ENCODE results near the gene TRAF4. TPM values are rescaled to one million over a fixed set of nuclear protein-coding genes. Genes with fewer than 3 reads are reported as not detected.
A peak's percentile ranks its signal among the peaks of the same experiment; 100 is the strongest.

TRAF4 gene
- total and polyA plus RNA-seq, 10 of the 15 experiments (the other 5 are each of a cell fraction or from before 2014, with no cell fraction given), result 3.7 to 197 (median 66.4) TPM

- no peak for TF ChIP-seq SIX5 (IDR thresholded peaks at IDR 0.05; ENCODE audit: low read depth, low read length, severe bottlenecking)
- peak; percentile 72 for TF ChIP-seq POLR2AphosphoS5 (IDR thresholded peaks at IDR 0.05; ENCODE audit: low read length)
These were observed 21.2 kb upstream of the TRAF4 start (continued) for GRCh38 chr17:28722417-28723158.

GRCh38 chr17:28723159-28723835 is 20.5 kb upstream of the TRAF4 start:
- intact Hi-C loops (cut with micrococcal nuclease; ENCODE audit: unreplicated experiment) (loop anchor here (10.0 kb wide), 1 partner anchor 392 kb away; no protein-coding TSS in a partner anchor), in situ Hi-C loops (cut with MboI) (no loop called here)
- peaks cover 22% of the 10 kb centered on the region for H3K4me1 ChIP-seq (ENCODE audit: control insufficient read depth, insufficient read depth, low read length)
- CTCF ChIA-PET, result interaction anchor here (1.0 to 12.6 kb wide), 4 partner anchors 26 to 179 kb away, joined by 3 to 394 read pairs (median 79); no protein-coding TSS in a partner anchor
- no peaks in the 10 kb centered on the region for H4K20me1 ChIP-seq (ENCODE audit: control insufficient read depth, insufficient read depth)
- H3K9me3 ChIP-seq (replicated peaks; ENCODE audit: control insufficient read depth, insufficient read depth, low read length), result no peaks in the 10 kb centered on the region
- ATAC-seq, result no peak
- H3K4me2 ChIP-seq (ENCODE audit: control insufficient read depth, insufficient read depth), result peak overlapping the region; percentile 88
- peak overlapping the region; percentile 95; the same call in 1 of the 2 replicates for H3K4me3 ChIP-seq
- peaks cover 12 to 20% of the 10 kb centered on the region in 2 experiments; a peak in 3 of 4 replicates for H3K36me3 ChIP-seq (ENCODE audit: control insufficient read depth in 2 of 2, insufficient read depth in 2 of 2, low read length in 1 of 2)
- TF ChIP-seq EZH2 (IDR thresholded peaks at IDR 0.05; ENCODE audit: borderline replicate concordance, control insufficient read depth, low read depth, low read length) (no peak), POLR2AphosphoS5 (IDR thresholded peaks at IDR 0.05; ENCODE audit: low read length) (0 out of 2 replicates have a peak, but pooled peaks have one; percentile 30)
- no peak for DNase-seq (ENCODE audit: low read depth, low spot score)
- H2AFZ ChIP-seq (ENCODE audit: control insufficient read depth, low read depth, low read length), result no peak overlapping the region
- FAIRE-seq, result no peak
- RAD21 ChIA-PET (ENCODE audit: unreplicated experiment), result interaction anchor here (6.8 kb wide), 1 partner anchor 22 kb away, joined by 375 read pairs; the partner anchor contains the start of gene TRAF4
- POLR2A ChIA-PET, result interaction anchor here (0.6 to 17.2 kb wide), 3 partner anchors 21 to 61 kb away, joined by 4 to 485 read pairs (median 6); partner anchors contain the start of genes SDF2, SUPT6H and TRAF4
- peaks cover 45% of the 10 kb centered on the region for H3K79me2 ChIP-seq (ENCODE audit: control insufficient read depth, insufficient read depth, low read length)
- peak overlapping the region; percentile 48; the same call in 1 of the 2 replicates for H3K9ac ChIP-seq (ENCODE audit: control insufficient read depth, insufficient read depth, low read length)
- no peaks in the 10 kb centered on the region for H3K27me3 ChIP-seq (replicated peaks in 1 of 2; ENCODE audit: control insufficient read depth in 2 of 2, insufficient read depth in 2 of 2, low read length in 1 of 2)
- no TSS peak for BruUV-seq (replicated peaks)
- 28% methylated on average over 5 of the region's 6 CpGs for WGBS (ENCODE audit: insufficient coverage, insufficient replicate concordance, low lambda C conversion rate, missing lambda C conversion rate)
- H3K27ac ChIP-seq (ENCODE audit: control insufficient read depth, insufficient read depth), result 0 out of 2 replicates have a peak overlapping the region, but pooled peaks have one; percentile 56
- SMC1A ChIA-PET (ENCODE audit: uncharacterized antibody, unreplicated experiment), result interaction anchor here (0.6 to 11.3 kb wide), 3 partner anchors 11 to 114 kb away, joined by 3 to 326 read pairs (median 3); partner anchors contain the start of genes PROCA1 and TRAF4
